HEK293 (cell line): ENCODE measurements around the gene HERC4.

Experiments
- CTCF ChIA-PET: fragments of 350-600 bp; formaldehyde crosslinking; extraction: SDS; loops from one replicate; lab custom pipeline; 2021; ENCODE audit warnings: antibody characterized with exemption; lab: Yijun Ruan, JAX
- POLR2A ChIA-PET: fragments of 300-600 bp; formaldehyde crosslinking; extraction: SDS; loops from one replicate; lab custom pipeline; 2020; ENCODE audit warnings: antibody characterized with exemption, inconsistent platforms; lab: Yijun Ruan, JAX
- H3K27ac ChIP-seq: fragments of 200-500 bp; sonication (Bioruptor generic); 2 replicates; pipeline ENCODE4 v1.5.1; 2014; ENCODE audit warnings: low read depth, low read length, control low read depth, inconsistent platforms; ENCODE audit errors: extremely low read depth
- H3K36me3 ChIP-seq, 2 experiments: fragments of 200-500 bp in 1 of 2; sonication (Bioruptor generic) in 1 of 2; 1 replicate in 1 of 2; 2 replicates in 1 of 2; pipeline ENCODE4 v1.5.1; 2014 to 2017; ENCODE audit warnings: inconsistent platforms in 2 of 2, low read length in 2 of 2; ENCODE audit not compliant: control insufficient read depth in 2 of 2, insufficient read depth in 1 of 2
- H3K4me1 ChIP-seq: fragments of 200-500 bp; sonication (Bioruptor generic); 2 replicates; pipeline ENCODE4 v1.5.1; 2014; ENCODE audit warnings: mild to moderate bottlenecking, low read length, inconsistent platforms; ENCODE audit not compliant: control insufficient read depth, insufficient read depth
- H3K4me3 ChIP-seq: 2 replicates; pipeline ENCODE4 v1.5.1; 2011; ENCODE audit warnings: low read depth, mild to moderate bottlenecking, control low read depth, low read length, moderate library complexity
- H3K9me3 ChIP-seq: fragments of 200-500 bp; sonication (Bioruptor generic); 2 replicates; pipeline ENCODE4 v1.5.1; 2014; ENCODE audit warnings: low read depth, low read length, inconsistent platforms; ENCODE audit not compliant: control insufficient read depth, insufficient read depth
- HOXD13 ChIP-seq: sonication (generic); formaldehyde crosslinking; IDR thresholded peaks from 2 replicates; pipeline ENCODE4 v1.8.0; 2022; ENCODE audit warnings: missing genetic modification reagents, borderline replicate concordance
- SCRT2 ChIP-seq: fragments of 450-650 bp; formaldehyde crosslinking; IDR thresholded peaks from 2 replicates; pipeline ENCODE4 v1.5.1; 2016; ENCODE audit warnings: missing biosample characterization, missing genetic modification characterization
- SETDB1 ChIP-seq: IDR thresholded peaks from one replicate; pipeline ENCODE4 v1.6.1; 2017; ENCODE audit warnings: mild to moderate bottlenecking, low read length, moderate library complexity, mixed read lengths; ENCODE audit not compliant: insufficient read length
- SP3 ChIP-seq: fragments of 450-650 bp; formaldehyde crosslinking; IDR thresholded peaks from 2 replicates; pipeline ENCODE4 v1.5.1; 2016; ENCODE audit warnings: missing biosample characterization, missing genetic modification characterization
- YY1 ChIP-seq: fragments of 450-650 bp; formaldehyde crosslinking; IDR thresholded peaks from 2 replicates; pipeline ENCODE4 v1.5.1; 2018; ENCODE audit warnings: missing biosample characterization, missing genetic modification characterization
- YY2 ChIP-seq: fragments of 450-650 bp; formaldehyde crosslinking; IDR thresholded peaks from 2 replicates; pipeline ENCODE4 v1.5.1; 2016; ENCODE audit warnings: missing biosample characterization, missing genetic modification characterization
- ZBTB20 ChIP-seq: fragments of 450-650 bp; formaldehyde crosslinking; IDR thresholded peaks from 2 replicates; pipeline ENCODE4 v1.5.1; 2016; ENCODE audit warnings: missing biosample characterization, missing genetic modification characterization
- ZNF138 ChIP-seq: fragments of 450-650 bp; formaldehyde crosslinking; IDR thresholded peaks from 2 replicates; pipeline ENCODE4 v1.5.1; 2016; ENCODE audit warnings: missing biosample characterization, missing genetic modification characterization, borderline replicate concordance
- ZNF157 ChIP-seq: fragments of 450-650 bp; formaldehyde crosslinking; IDR thresholded peaks from 2 replicates; pipeline ENCODE4 v1.5.1; 2016; ENCODE audit warnings: missing biosample characterization, missing genetic modification characterization
- ZNF223 ChIP-seq: fragments of 450-650 bp; formaldehyde crosslinking; IDR thresholded peaks from 2 replicates; pipeline ENCODE4 v1.5.1; 2016; ENCODE audit warnings: missing biosample characterization, missing genetic modification characterization
- ZNF24 ChIP-seq: fragments of 450-650 bp; formaldehyde crosslinking; IDR thresholded peaks from 2 replicates; pipeline ENCODE4 v1.5.1; 2016; ENCODE audit warnings: missing biosample characterization, missing genetic modification characterization
- ZNF530 ChIP-seq: fragments of 450-650 bp; formaldehyde crosslinking; IDR thresholded peaks from 2 replicates; pipeline ENCODE4 v1.5.1; 2016; ENCODE audit warnings: low read depth, missing biosample characterization, missing genetic modification characterization
- ZNF600 ChIP-seq: fragments of 450-650 bp; formaldehyde crosslinking; IDR thresholded peaks from 2 replicates; pipeline ENCODE4 v1.5.1; 2016; ENCODE audit warnings: missing biosample characterization, missing genetic modification characterization
- ZNF623 ChIP-seq: fragments of 450-650 bp; formaldehyde crosslinking; IDR thresholded peaks from 2 replicates; pipeline ENCODE4 v1.5.1; 2016; ENCODE audit warnings: missing biosample characterization, missing genetic modification characterization
- ZNF664 ChIP-seq: fragments of 450-650 bp; formaldehyde crosslinking; IDR thresholded peaks from 2 replicates; pipeline ENCODE4 v1.5.1; 2016; ENCODE audit warnings: missing biosample characterization, missing genetic modification characterization
- ZNF677 ChIP-seq: fragments of 450-650 bp; IDR thresholded peaks from 2 replicates; pipeline ENCODE4 v1.5.0; 2018; ENCODE audit warnings: missing biosample characterization, mild to moderate bottlenecking, missing genetic modification characterization, moderate library complexity
- ZNF776 ChIP-seq: fragments of 450-650 bp; formaldehyde crosslinking; IDR thresholded peaks from 2 replicates; pipeline ENCODE4 v1.5.0; 2017; ENCODE audit warnings: missing biosample characterization, missing genetic modification characterization, borderline replicate concordance
- ZNF791 ChIP-seq: fragments of 450-650 bp; formaldehyde crosslinking; IDR thresholded peaks from 2 replicates; pipeline ENCODE4 v1.5.1; 2016; ENCODE audit warnings: missing biosample characterization, missing genetic modification characterization
- TF ChIP-seq, protein P1 (sequence below): fragments of 450-650 bp; IDR thresholded peaks from 2 replicates; pipeline ENCODE4 v1.5.1; 2018; ENCODE audit warnings: missing biosample characterization, missing genetic modification characterization
- TF ChIP-seq, protein P2 (sequence below): fragments of 450-650 bp; formaldehyde crosslinking; IDR thresholded peaks from 2 replicates; pipeline ENCODE4 v1.5.1; 2016; ENCODE audit warnings: missing biosample characterization, missing genetic modification characterization
- TF ChIP-seq, protein P3 (sequence below): fragments of 450-650 bp; formaldehyde crosslinking; IDR thresholded peaks from 2 replicates; pipeline ENCODE4 v1.5.1; 2017; ENCODE audit warnings: missing biosample characterization, missing genetic modification characterization
- TF ChIP-seq, protein P4 (sequence below): fragments of 450-650 bp; formaldehyde crosslinking; IDR thresholded peaks from 2 replicates; pipeline ENCODE4 v1.5.1; 2017; ENCODE audit warnings: missing biosample characterization, missing genetic modification characterization
- TF ChIP-seq, protein P5 (sequence below): fragments of 450-650 bp; formaldehyde crosslinking; IDR thresholded peaks from 2 replicates; pipeline ENCODE4 v1.5.1; 2016; ENCODE audit warnings: missing biosample characterization, missing genetic modification characterization, low read depth
- TF ChIP-seq, protein P6 (sequence below): fragments of 450-650 bp; IDR thresholded peaks from 2 replicates; pipeline ENCODE4 v1.5.1; 2018; ENCODE audit warnings: missing biosample characterization, mild to moderate bottlenecking, missing genetic modification characterization

Gene HERC4

DNA sequence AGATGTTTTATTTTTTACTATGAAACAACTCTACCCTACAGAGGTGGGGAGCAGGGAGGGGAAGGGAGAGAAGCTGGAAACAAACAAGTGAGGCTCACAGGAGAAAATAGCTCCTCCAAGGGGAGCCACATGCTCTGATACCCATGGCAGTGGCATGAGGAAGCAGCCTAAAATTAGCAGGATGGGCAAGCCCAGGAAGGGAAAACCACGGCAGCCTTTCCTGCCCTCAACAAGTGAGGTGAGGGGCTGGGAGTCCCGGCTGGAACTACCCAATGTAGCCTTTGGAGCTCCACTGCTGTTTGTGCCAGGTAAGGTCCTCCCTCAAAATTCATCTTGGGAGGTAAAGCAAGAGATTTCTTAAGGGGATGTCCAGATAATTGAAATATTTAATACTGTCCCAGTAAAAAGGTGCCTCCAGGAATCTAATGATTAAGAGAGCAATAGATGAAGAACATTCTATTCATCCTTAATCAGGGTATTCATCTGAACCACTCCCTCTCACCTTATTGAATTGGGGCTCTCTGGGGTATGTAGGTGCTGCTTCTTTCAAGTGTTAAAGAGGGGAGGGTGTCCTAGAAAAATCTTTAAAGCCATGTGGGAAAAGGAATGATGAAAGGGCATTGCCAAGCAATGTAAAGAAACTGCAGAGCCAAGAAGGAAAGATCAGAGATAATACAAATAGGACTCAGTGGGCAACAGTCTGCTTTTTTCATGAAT is 12.8 kb upstream of the HERC4 start (continued):
- TF ChIP-seq, protein P1, sequence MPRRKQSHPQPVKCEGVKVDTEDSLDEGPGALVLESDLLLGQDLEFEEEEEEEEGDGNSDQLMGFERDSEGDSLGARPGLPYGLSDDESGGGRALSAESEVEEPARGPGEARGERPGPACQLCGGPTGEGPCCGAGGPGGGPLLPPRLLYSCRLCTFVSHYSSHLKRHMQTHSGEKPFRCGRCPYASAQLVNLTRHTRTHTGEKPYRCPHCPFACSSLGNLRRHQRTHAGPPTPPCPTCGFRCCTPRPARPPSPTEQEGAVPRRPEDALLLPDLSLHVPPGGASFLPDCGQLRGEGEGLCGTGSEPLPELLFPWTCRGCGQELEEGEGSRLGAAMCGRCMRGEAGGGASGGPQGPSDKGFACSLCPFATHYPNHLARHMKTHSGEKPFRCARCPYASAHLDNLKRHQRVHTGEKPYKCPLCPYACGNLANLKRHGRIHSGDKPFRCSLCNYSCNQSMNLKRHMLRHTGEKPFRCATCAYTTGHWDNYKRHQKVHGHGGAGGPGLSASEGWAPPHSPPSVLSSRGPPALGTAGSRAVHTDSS (tag by site-specific recombination) = no peak
- TF ChIP-seq, protein P2, sequence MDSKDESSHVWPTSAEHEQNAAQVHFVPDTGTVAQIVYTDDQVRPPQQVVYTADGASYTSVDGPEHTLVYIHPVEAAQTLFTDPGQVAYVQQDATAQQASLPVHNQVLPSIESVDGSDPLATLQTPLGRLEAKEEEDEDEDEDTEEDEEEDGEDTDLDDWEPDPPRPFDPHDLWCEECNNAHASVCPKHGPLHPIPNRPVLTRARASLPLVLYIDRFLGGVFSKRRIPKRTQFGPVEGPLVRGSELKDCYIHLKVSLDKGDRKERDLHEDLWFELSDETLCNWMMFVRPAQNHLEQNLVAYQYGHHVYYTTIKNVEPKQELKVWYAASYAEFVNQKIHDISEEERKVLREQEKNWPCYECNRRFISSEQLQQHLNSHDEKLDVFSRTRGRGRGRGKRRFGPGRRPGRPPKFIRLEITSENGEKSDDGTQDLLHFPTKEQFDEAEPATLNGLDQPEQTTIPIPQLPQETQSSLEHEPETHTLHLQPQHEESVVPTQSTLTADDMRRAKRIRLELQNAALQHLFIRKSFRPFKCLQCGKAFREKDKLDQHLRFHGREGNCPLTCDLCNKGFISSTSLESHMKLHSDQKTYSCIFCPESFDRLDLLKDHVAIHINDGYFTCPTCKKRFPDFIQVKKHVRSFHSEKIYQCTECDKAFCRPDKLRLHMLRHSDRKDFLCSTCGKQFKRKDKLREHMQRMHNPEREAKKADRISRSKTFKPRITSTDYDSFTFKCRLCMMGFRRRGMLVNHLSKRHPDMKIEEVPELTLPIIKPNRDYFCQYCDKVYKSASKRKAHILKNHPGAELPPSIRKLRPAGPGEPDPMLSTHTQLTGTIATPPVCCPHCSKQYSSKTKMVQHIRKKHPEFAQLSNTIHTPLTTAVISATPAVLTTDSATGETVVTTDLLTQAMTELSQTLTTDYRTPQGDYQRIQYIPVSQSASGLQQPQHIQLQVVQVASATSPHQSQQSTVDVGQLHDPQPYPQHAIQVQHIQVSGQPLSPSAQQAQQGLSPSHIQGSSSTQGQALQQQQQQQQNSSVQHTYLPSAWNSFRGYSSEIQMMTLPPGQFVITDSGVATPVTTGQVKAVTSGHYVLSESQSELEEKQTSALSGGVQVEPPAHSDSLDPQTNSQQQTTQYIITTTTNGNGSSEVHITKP (tag by site-specific recombination) = no peak
- no peak for TF ChIP-seq ZNF530
- no peak for TF ChIP-seq YY1
- TF ChIP-seq SP3 (tag by site-specific recombination) = no peak
- no peak for TF ChIP-seq ZNF677
- TF ChIP-seq ZNF223 = no peak
- TF ChIP-seq YY2 (tag by site-specific recombination) = no peak

DNA sequence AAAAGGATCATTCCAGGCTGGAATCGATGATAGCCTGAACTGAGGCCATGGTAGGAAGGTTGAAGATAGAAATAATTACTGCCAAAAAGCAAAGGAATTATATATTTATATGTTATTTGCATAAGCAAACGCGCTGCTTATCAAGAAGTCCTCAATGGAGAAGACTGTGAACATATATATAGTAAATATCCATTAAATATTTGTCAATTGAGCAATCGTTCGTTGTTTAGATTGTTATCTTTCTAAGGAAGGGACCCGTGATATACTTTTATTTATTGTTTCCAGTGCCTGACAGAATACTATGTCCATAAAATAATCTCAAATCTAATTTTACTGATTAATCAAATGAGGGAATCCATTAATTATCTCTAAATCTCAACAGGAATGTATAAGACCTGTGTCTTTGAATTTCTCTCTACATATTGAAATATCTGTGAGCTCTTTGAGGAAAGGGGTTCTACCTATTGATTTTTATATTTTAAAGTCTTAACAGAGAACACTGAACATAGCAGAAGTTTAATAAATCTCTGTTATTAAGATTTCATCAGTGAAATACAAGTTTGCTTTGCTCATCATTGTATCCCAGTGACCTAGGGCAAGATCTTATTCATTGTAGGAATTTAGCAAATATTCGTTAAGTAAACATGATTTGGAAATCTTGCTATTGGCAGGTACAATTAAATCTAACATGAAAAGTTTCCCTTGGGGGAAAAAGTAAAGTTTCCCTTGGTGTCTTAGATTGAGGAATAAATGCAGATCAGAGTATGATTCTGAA is 12.0 kb upstream of the HERC4 start:
- no peak overlapping the region for H3K4me3 ChIP-seq
- H3K9me3 ChIP-seq = no peaks in the 10 kb centered on the region
- CTCF ChIA-PET = interaction anchor here (0.6 to 0.7 kb wide), 3 partner anchors 163 to 1107 kb away, joined by 3 to 4 read pairs (median 3); no protein-coding TSS in a partner anchor
- no peaks in the 10 kb centered on the region for H3K4me1 ChIP-seq
- no peaks in the 10 kb centered on the region for H3K36me3 ChIP-seq
- no peak overlapping the region for H3K27ac ChIP-seq
- POLR2A ChIA-PET = no interaction called here
- TF ChIP-seq, protein P3, sequence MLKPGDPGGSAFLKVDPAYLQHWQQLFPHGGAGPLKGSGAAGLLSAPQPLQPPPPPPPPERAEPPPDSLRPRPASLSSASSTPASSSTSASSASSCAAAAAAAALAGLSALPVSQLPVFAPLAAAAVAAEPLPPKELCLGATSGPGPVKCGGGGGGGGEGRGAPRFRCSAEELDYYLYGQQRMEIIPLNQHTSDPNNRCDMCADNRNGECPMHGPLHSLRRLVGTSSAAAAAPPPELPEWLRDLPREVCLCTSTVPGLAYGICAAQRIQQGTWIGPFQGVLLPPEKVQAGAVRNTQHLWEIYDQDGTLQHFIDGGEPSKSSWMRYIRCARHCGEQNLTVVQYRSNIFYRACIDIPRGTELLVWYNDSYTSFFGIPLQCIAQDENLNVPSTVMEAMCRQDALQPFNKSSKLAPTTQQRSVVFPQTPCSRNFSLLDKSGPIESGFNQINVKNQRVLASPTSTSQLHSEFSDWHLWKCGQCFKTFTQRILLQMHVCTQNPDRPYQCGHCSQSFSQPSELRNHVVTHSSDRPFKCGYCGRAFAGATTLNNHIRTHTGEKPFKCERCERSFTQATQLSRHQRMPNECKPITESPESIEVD (tag by site-specific recombination) = no peak
- no peak for TF ChIP-seq ZNF138
- no peak for TF ChIP-seq HOXD13 (CRISPR knock-in tag)
- TF ChIP-seq, protein P4, sequence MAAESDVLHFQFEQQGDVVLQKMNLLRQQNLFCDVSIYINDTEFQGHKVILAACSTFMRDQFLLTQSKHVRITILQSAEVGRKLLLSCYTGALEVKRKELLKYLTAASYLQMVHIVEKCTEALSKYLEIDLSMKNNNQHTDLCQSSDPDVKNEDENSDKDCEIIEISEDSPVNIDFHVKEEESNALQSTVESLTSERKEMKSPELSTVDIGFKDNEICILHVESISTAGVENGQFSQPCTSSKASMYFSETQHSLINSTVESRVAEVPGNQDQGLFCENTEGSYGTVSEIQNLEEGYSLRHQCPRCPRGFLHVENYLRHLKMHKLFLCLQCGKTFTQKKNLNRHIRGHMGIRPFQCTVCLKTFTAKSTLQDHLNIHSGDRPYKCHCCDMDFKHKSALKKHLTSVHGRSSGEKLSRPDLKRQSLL (tag by site-specific recombination) = no peak
- TF ChIP-seq SETDB1 = no peak
- TF ChIP-seq, protein P5, sequence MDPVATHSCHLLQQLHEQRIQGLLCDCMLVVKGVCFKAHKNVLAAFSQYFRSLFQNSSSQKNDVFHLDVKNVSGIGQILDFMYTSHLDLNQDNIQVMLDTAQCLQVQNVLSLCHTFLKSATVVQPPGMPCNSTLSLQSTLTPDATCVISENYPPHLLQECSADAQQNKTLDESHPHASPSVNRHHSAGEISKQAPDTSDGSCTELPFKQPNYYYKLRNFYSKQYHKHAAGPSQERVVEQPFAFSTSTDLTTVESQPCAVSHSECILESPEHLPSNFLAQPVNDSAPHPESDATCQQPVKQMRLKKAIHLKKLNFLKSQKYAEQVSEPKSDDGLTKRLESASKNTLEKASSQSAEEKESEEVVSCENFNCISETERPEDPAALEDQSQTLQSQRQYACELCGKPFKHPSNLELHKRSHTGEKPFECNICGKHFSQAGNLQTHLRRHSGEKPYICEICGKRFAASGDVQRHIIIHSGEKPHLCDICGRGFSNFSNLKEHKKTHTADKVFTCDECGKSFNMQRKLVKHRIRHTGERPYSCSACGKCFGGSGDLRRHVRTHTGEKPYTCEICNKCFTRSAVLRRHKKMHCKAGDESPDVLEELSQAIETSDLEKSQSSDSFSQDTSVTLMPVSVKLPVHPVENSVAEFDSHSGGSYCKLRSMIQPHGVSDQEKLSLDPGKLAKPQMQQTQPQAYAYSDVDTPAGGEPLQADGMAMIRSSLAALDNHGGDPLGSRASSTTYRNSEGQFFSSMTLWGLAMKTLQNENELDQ (tag by site-specific recombination) = no peak
- no peak for TF ChIP-seq ZNF157 (tag by site-specific recombination)
- no peak for TF ChIP-seq ZNF776 (tag by site-specific recombination)
- no peak for TF ChIP-seq SCRT2 (tag by site-specific recombination)
- TF ChIP-seq ZBTB20 (tag by site-specific recombination) = no peak
- no peak for TF ChIP-seq ZNF664 (tag by site-specific recombination)
- TF ChIP-seq ZNF600 (tag by site-specific recombination) = no peak
- TF ChIP-seq, protein P6, sequence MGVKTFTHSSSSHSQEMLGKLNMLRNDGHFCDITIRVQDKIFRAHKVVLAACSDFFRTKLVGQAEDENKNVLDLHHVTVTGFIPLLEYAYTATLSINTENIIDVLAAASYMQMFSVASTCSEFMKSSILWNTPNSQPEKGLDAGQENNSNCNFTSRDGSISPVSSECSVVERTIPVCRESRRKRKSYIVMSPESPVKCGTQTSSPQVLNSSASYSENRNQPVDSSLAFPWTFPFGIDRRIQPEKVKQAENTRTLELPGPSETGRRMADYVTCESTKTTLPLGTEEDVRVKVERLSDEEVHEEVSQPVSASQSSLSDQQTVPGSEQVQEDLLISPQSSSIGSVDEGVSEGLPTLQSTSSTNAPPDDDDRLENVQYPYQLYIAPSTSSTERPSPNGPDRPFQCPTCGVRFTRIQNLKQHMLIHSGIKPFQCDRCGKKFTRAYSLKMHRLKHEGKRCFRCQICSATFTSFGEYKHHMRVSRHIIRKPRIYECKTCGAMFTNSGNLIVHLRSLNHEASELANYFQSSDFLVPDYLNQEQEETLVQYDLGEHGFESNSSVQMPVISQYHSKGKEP (tag by site-specific recombination) = no peak
- no peak for TF ChIP-seq ZNF623
- no peak for TF ChIP-seq ZNF791 (tag by site-specific recombination)
- no peak for TF ChIP-seq ZNF24 (tag by site-specific recombination)
